Osteoblast (primary cell): ENCODE measurements around the gene NTHL1. TPM values are rescaled to one million over a fixed set of nuclear protein-coding genes. Genes with fewer than 3 reads are reported as not detected.

ENCODE experiments used
- DNase-seq: peaks from one replicate; pipeline ENCODE4 v3.0.0; 2011; ENCODE audit warnings: low spot score, mixed read lengths; ENCODE audit not compliant: insufficient read length; ENCODE audit errors: missing footprints
- H2AFZ ChIP-seq: 2 replicates; pipeline ENCODE4 v1.6.0; 2011; ENCODE audit warnings: mild to moderate bottlenecking, low read length
- H3K27ac ChIP-seq: 2 replicates; pipeline ENCODE4 v1.5.1; 2011; ENCODE audit warnings: mild to moderate bottlenecking, low read depth, low read length, moderate library complexity
- H3K27me3 ChIP-seq: 2 replicates; pipeline ENCODE4 v1.6.0; 2012; ENCODE audit warnings: mild to moderate bottlenecking, control low read depth, inconsistent platforms, low read length, moderate library complexity; ENCODE audit not compliant: insufficient read depth
- H3K36me3 ChIP-seq: 2 replicates; pipeline ENCODE4 v1.5.1; 2011; ENCODE audit warnings: mild to moderate bottlenecking, low read length, control low read depth, moderate library complexity; ENCODE audit not compliant: insufficient read depth
- H3K4me1 ChIP-seq: 2 replicates; pipeline ENCODE4 v1.5.1; 2011; ENCODE audit warnings: mild to moderate bottlenecking, low read length, control low read depth, moderate library complexity; ENCODE audit not compliant: insufficient read depth
- H3K4me2 ChIP-seq: 2 replicates; pipeline ENCODE4 v1.6.0; 2011; ENCODE audit warnings: mild to moderate bottlenecking, low read length; ENCODE audit not compliant: insufficient read depth
- H3K4me3 ChIP-seq: fragments of 200-600 bp; sonication (generic); 3 replicates; pipeline ENCODE4 v1.5.1; 2012; ENCODE audit warnings: mild to moderate bottlenecking, low read length, inconsistent platforms; ENCODE audit not compliant: insufficient read depth
- H3K79me2 ChIP-seq: 2 replicates; pipeline ENCODE4 v1.6.0; 2012; ENCODE audit warnings: mild to moderate bottlenecking, low read length, control low read depth, inconsistent platforms; ENCODE audit not compliant: insufficient read depth
- H3K9me3 ChIP-seq: 2 replicates; pipeline ENCODE4 v1.5.1; 2011; ENCODE audit warnings: low read depth, low read length, control low read depth
- H4K20me1 ChIP-seq: 2 replicates; pipeline ENCODE4 v1.6.0; 2012; ENCODE audit warnings: mild to moderate bottlenecking, low read length, control low read depth; ENCODE audit not compliant: insufficient read depth
- total RNA-seq: library from RNA; depleted of rRNA; stranded (reverse); fragments of >200 nt; gene quantifications from 2 replicates; pipeline ENCODE4 v1.2.3, GENCODE V29; 2012
- TF ChIP-seq, protein P1 (sequence below): IDR thresholded peaks from 2 replicates; pipeline ENCODE4 v1.5.1; 2011; ENCODE audit warnings: mild to moderate bottlenecking, low read depth, low read length, moderate library complexity; ENCODE audit errors: extremely low read depth

Gene NTHL1
- total RNA-seq, 1 donor = 22.8 TPM

DNA sequence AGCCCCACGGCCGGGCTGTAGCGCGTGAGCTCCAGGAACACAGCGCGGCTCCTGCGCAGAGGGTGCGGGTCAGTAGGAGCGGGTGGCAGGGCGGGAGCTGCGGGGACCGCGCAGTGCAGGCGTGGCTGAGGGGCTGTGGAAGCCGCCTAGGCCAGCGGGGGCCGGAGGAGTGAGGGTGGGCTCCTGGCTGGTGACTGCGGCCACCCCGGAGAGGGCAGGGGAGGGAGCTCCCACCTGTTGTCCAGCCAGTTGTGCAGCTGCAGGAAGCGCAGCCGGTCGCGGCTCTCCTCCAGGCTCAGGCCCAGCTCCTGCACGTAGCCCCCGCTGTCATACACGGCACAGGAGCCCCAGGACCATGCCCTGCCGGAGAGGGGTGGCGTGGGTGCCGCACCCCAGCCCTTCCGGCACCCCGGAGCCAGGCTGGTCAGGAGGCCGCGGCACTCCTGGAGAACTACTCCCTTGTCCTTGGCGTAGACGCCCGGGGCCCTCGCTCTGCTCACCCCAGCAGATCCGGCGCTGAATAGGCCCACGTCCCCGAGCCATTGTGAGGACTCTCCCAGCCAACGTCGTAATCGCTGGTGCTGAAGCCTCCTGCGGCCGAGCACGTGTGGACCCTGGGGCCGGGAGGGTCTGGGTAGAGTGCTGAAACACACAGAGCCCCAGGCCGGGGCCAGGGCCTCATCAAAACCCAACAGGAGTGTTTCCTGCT, 44.1 kb upstream of the NTHL1 start:
- Histone ChIP-seq H4K20me1 (peaks cover 47% of the 10 kb centered on the region), H3K4me3 (no peak overlapping the region), H3K27ac (no peak overlapping the region), H3K79me2 (peaks cover 2% of the 10 kb centered on the region), H3K36me3 (peaks cover 81% of the 10 kb centered on the region), H3K9me3 (no peaks in the 10 kb centered on the region), H3K4me1 (peaks cover 7% of the 10 kb centered on the region), H2AFZ (no peak overlapping the region), H3K27me3 (no peaks in the 10 kb centered on the region), H3K4me2 (no peak overlapping the region)
- no peak for DNase-seq
- TF ChIP-seq, protein P1, sequence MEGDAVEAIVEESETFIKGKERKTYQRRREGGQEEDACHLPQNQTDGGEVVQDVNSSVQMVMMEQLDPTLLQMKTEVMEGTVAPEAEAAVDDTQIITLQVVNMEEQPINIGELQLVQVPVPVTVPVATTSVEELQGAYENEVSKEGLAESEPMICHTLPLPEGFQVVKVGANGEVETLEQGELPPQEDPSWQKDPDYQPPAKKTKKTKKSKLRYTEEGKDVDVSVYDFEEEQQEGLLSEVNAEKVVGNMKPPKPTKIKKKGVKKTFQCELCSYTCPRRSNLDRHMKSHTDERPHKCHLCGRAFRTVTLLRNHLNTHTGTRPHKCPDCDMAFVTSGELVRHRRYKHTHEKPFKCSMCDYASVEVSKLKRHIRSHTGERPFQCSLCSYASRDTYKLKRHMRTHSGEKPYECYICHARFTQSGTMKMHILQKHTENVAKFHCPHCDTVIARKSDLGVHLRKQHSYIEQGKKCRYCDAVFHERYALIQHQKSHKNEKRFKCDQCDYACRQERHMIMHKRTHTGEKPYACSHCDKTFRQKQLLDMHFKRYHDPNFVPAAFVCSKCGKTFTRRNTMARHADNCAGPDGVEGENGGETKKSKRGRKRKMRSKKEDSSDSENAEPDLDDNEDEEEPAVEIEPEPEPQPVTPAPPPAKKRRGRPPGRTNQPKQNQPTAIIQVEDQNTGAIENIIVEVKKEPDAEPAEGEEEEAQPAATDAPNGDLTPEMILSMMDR = no peak

DNA sequence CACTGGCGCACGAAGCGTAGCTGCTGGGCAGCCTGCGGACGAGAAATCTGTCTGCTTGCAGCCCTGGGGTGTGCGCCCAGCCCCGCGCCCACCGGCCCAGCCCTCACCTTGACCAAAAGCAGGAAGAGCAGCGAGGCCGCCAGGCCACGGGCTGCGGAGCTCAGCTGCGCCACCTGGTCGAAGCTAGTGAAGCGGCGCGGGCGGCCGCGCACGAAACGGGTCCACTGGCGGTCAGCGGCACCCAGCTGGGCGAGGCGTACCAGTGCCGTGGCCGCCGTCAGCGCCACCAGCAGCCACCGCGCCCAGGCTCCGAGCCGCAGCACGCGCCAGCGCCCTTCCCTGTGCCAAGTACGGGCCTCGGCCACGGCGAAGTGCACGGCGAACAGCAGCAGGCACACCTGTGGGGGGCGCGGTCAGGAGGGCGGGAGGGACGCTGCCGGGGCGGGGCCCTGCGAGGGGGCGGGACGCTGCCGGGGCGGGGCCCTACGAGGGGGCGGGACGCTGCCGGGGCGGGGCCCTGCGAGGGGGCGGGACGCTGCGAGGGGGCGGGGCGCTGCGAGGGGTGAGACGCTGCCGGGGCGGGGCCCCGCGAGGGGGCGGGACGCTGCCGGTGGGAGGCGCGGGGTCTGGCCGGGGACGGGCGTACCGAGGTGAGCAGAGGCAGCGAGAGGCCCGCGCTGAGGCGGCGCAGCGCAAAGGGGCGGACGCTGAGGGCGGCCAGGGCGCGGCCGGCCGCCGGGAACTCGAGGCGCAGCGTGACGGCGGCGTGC, 43.3 kb upstream of the NTHL1 start:
- no peaks in the 10 kb centered on the region for H3K9me3 ChIP-seq
- no peak overlapping the region for H2AFZ ChIP-seq
- peaks cover 42% of the 10 kb centered on the region for H4K20me1 ChIP-seq
- H3K4me2 ChIP-seq = no peak overlapping the region
- peaks cover 7% of the 10 kb centered on the region for H3K4me1 ChIP-seq
- peaks cover 84% of the 10 kb centered on the region for H3K36me3 ChIP-seq
- no peaks in the 10 kb centered on the region for H3K79me2 ChIP-seq
- no peak overlapping the region for H3K27ac ChIP-seq
- TF ChIP-seq, protein P1 = no peak
- no peak overlapping the region for H3K4me3 ChIP-seq
- DNase-seq = peak; percentile 95
- no peaks in the 10 kb centered on the region for H3K27me3 ChIP-seq

DNA sequence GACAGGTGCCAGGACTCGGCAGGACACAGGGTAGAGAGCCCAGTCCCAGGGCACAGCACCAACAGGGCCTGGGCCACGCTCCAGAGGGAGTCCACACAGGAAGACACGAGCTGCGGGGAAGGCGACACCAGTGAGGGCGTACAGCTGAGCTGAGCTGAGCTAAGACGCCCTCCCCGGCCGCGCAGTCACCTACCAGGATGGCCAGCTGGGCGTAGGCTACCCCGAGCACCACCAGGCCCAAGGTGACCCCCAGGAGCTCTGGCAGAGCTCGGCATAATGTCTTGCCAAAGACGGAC, 42.8 kb upstream of the NTHL1 start:
- H2AFZ ChIP-seq = no peak overlapping the region
- no peak overlapping the region for H3K4me2 ChIP-seq
- no peak overlapping the region for H3K4me3 ChIP-seq
- no peak overlapping the region for H3K27ac ChIP-seq
- TF ChIP-seq, protein P1 = no peak
- H4K20me1 ChIP-seq = peaks cover 37% of the 10 kb centered on the region
- peaks cover 3% of the 10 kb centered on the region for H3K4me1 ChIP-seq
- H3K79me2 ChIP-seq = no peaks in the 10 kb centered on the region
- H3K9me3 ChIP-seq = no peaks in the 10 kb centered on the region
- no peaks in the 10 kb centered on the region for H3K27me3 ChIP-seq
- DNase-seq = no peak
- peaks cover 81% of the 10 kb centered on the region for H3K36me3 ChIP-seq

DNA sequence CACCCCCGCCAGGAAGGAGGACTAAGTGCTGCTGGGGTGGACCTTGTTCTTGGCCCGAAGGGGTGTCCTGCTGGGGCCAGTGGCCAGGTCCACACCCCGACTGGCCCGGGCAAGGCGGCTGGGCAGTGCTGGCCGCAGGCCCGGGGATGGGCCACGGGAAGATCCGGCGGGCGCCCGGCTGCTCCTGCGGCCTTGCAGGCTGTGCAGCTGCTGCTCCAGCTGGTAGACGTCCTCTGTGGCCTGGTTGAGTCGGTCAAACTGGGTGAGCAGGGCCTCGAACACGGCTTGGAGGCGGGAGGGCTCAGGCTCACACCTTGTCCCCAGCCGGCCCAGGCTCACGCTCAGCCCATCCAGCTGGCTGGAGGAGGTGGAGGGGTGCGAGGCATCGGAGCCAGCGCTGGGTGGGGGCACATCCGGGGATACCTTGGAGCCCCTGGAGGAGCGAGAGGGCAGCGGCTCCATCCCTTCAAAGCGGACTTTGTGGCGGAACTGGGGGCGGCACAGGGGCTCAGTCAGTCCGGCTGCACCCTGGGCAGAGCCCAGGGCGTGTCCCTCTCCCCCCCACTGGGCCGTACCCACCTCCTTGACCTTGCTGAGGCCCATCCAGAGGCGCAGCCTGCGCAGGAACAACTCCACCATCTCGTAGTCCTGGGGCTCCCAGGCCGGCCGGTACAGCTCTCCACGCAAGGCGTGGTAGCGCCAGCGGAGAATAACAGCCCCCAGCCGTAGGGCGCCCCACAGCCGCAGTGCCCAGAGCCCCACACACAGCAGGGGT, 42.3 kb upstream of the NTHL1 start:
- TF ChIP-seq, protein P1 = no peak
- no peaks in the 10 kb centered on the region for H3K4me1 ChIP-seq
- no peak for DNase-seq
- H2AFZ ChIP-seq = no peak overlapping the region
- no peaks in the 10 kb centered on the region for H3K79me2 ChIP-seq
- peaks cover 33% of the 10 kb centered on the region for H4K20me1 ChIP-seq
- H3K27ac ChIP-seq = no peak overlapping the region
- H3K36me3 ChIP-seq = peaks cover 80% of the 10 kb centered on the region
- H3K27me3 ChIP-seq = no peaks in the 10 kb centered on the region
- H3K9me3 ChIP-seq = no peaks in the 10 kb centered on the region
- H3K4me3 ChIP-seq = no peak overlapping the region
- H3K4me2 ChIP-seq = no peak overlapping the region
